Stimulated activated CD8-positive, alpha-beta memory T cell treated with anti-CD3 and anti-CD28 coated beads, Interleukin-12 subunit alpha, Interleukin-12 subunit beta, amount 100 ng/mL, for 4 hours (primary cell): ENCODE data around the gene SLC35B2.
A peak's percentile ranks its signal among the peaks of the same experiment; 100 is the strongest.

ENCODE experiments used
- DNase-seq: peaks from one replicate; pipeline ENCODE4 v3.0.0-alpha.2; 2020; ENCODE audit warnings: low read depth

Gene SLC35B2

GRCh38 chr6:44257025-44257752 lies at the start of gene SLC35B2:
Gene SLC35B2 (minus strand): TSS chr6:44257528. CDS start chr6:44257410, 118 bp downstream.
- peak; percentile 57 for DNase-seq

- DNase-seq = no peak
Observed at GRCh38 chr6:44306710-44307109, 49.4 kb upstream of the SLC35B2 start.

GRCh38 chr6:44305200-44305725 lies 47.9 kb upstream of the SLC35B2 start:
- no peak for DNase-seq

GRCh38 chr6:44304282-44305199 lies 47.2 kb upstream of the SLC35B2 start:
- peak; percentile 17 for DNase-seq

- no peak for DNase-seq
Observed at GRCh38 chr6:44303842-44304241, 46.5 kb upstream of the SLC35B2 start.

- DNase-seq = no peak
Observed at GRCh38 chr6:44302856-44303255, 45.5 kb upstream of the SLC35B2 start.

GRCh38 chr6:44301782-44302564 lies 44.6 kb upstream of the SLC35B2 start:
- DNase-seq = no peak

- DNase-seq = no peak
Observed at GRCh38 chr6:44301106-44301505, 43.8 kb upstream of the SLC35B2 start.

GRCh38 chr6:44300292-44300823 lies 43.0 kb upstream of the SLC35B2 start:
- DNase-seq = no peak

- DNase-seq = no peak
Observed at GRCh38 chr6:44298864-44299263, 41.5 kb upstream of the SLC35B2 start.

GRCh38 chr6:44298055-44298803 lies 40.9 kb upstream of the SLC35B2 start:
- no peak for DNase-seq

GRCh38 chr6:44297063-44298038 lies 40.0 kb upstream of the SLC35B2 start:
- no peak for DNase-seq

- no peak for DNase-seq
Observed at GRCh38 chr6:44294832-44295791, 37.8 kb upstream of the SLC35B2 start.

- no peak for DNase-seq
Observed at GRCh38 chr6:44292661-44293365, 35.5 kb upstream of the SLC35B2 start.

GRCh38 chr6:44291841-44292240 lies 34.5 kb upstream of the SLC35B2 start:
- no peak for DNase-seq

GRCh38 chr6:44289726-44290260 lies 32.5 kb upstream of the SLC35B2 start:
- DNase-seq = no peak

GRCh38 chr6:44286747-44287146 lies 29.4 kb upstream of the SLC35B2 start:
- DNase-seq = no peak

- no peak for DNase-seq
Observed at GRCh38 chr6:44286285-44286565, 28.9 kb upstream of the SLC35B2 start.
